Stomach (tissue), 9 donors: ENCODE measurements around the gene TAC4. TPM values are rescaled to one million over a fixed set of nuclear protein-coding genes. Genes with fewer than 3 reads are reported as not detected.

Source experiments
- DNase-seq, 2 donors: peaks; one replicate each; pipeline versions ENCODE4 v3.0.0 to v3.0.0-alpha.2; 2013 to 2019
- H3K27ac ChIP-seq, 5 donors: fragments of 200-600 bp in 4 of 5; sonication (generic) in 4 of 5; one replicate each; pipeline ENCODE4 v1.5.1; 2013 to 2019; ENCODE audit warnings: mild to moderate bottlenecking in 1 of 5, moderate library complexity in 1 of 5
- H3K27me3 ChIP-seq, 3 donors: fragments of 200-600 bp; sonication (generic); one replicate each; pipeline ENCODE4 v1.5.1; 2017 to 2019; ENCODE audit warnings: mixed run types in 1 of 3
- H3K36me3 ChIP-seq, 4 donors: fragments of 200-600 bp; sonication (generic); 1 replicate in 3 of 4; 2 replicates in 1 of 4; pipeline ENCODE4 v1.5.1; 2016 to 2019
- H3K4me1 ChIP-seq, 4 donors: fragments of 200-600 bp; sonication (generic); one replicate each; pipeline ENCODE4 v1.5.1; 2016 to 2019
- H3K4me3 ChIP-seq, 4 donors: fragments of 200-600 bp; sonication (generic) in 3 of 4; one replicate each; pipeline ENCODE4 v1.5.1; 2016 to 2019; ENCODE audit warnings: mild to moderate bottlenecking in 1 of 4
- H3K9me3 ChIP-seq, 4 donors: fragments of 200-600 bp; sonication (generic); one replicate each; pipeline ENCODE4 v1.5.1; 2016 to 2019
- EP300 ChIP-seq: sonication (generic); formaldehyde crosslinking; IDR thresholded peaks from one replicate; pipeline ENCODE4 v1.6.1; 2017; ENCODE audit warnings: antibody characterized with exemption
- POLR2A ChIP-seq, 4 donors: fragments of 450-650 bp; IDR thresholded peaks; one replicate each; pipeline ENCODE4 v1.6.1; 2016; ENCODE audit warnings: antibody characterized with exemption in 4 of 4, control low read depth in 2 of 4, mild to moderate bottlenecking in 1 of 4, moderate library complexity in 1 of 4
- POLR2AphosphoS5 ChIP-seq, 3 donors: sonication (generic); formaldehyde crosslinking; IDR thresholded peaks; one replicate each; pipeline ENCODE4 v1.6.1; 2016; ENCODE audit warnings: antibody characterized with exemption in 3 of 3
- WGBS, 5 donors: extraction: QIAGEN DNeasy Blood & Tissue Kit in 3 of 5; methylation state at CpG; one replicate each; pipeline versions ENCODE4 v1.1.5 to v1.1.7; 2013 to 2018; 5-methylcytosine and 5-hydroxymethylcytosine counted together
- intact Hi-C: fragments of 100-400 bp; cut with DNase I; formaldehyde crosslinking; loops from one replicate; pipeline ENCODE4 v1.15.1; 2023; ENCODE audit warnings: low total_unique reads
- polyA plus RNA-seq, 3 donors: library from polyadenylated mRNA; stranded (reverse); fragments of 200-250 nt; gene quantifications; one replicate each; pipeline ENCODE4 v1.2.3, GENCODE V29; 2013
- total RNA-seq, 5 donors: library from RNA; depleted of rRNA; stranded (reverse); fragments of >200 nt; gene quantifications; one replicate each; pipeline versions ENCODE4 v1.1.0 to v1.2.3, GENCODE V29; 2014 to 2016
- TF ChIP-seq, protein P1 (sequence below), 7 experiments: fragments of 450-650 bp in 4 of 7; fragments of 200-600 bp in 3 of 7; sonication (generic) in 3 of 7; IDR thresholded peaks; one replicate each; pipeline ENCODE4 v1.5.1; 2016 to 2019; ENCODE audit warnings: antibody characterized with exemption in 7 of 7, control low read depth in 2 of 7, mild to moderate bottlenecking in 1 of 7
- donor health status: healthy with polysubstance abuse.
- donor health status: Bipolar disorder and iron deficiency.
- donor health status: healthy.

TAC4 gene
- total and polyA plus RNA-seq, 8 donors = not detected

DNA sequence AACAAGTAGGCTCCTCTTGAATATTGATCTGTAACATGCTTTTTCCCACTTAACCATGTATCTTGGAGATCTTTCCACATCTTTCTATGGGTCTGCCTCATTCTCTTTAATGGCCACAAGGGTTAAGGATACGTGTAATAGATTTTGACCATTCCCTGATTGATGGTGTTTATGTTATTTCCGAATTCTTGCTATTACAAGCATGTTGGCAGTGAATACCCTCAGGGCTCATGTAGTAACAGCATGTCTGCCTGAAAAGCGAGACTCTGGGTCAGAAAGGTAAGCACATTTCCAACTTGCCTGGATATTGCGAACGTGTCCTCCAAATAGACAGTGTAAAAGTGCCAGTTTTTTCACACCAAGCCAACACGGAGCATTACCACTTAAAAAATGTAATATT is 5.0 kb downstream of the TAC4 start:
- TF ChIP-seq POLR2AphosphoS5 (IDR thresholded peaks at IDR 0.05) = no peak
- TF ChIP-seq, protein P1, sequence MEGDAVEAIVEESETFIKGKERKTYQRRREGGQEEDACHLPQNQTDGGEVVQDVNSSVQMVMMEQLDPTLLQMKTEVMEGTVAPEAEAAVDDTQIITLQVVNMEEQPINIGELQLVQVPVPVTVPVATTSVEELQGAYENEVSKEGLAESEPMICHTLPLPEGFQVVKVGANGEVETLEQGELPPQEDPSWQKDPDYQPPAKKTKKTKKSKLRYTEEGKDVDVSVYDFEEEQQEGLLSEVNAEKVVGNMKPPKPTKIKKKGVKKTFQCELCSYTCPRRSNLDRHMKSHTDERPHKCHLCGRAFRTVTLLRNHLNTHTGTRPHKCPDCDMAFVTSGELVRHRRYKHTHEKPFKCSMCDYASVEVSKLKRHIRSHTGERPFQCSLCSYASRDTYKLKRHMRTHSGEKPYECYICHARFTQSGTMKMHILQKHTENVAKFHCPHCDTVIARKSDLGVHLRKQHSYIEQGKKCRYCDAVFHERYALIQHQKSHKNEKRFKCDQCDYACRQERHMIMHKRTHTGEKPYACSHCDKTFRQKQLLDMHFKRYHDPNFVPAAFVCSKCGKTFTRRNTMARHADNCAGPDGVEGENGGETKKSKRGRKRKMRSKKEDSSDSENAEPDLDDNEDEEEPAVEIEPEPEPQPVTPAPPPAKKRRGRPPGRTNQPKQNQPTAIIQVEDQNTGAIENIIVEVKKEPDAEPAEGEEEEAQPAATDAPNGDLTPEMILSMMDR (IDR thresholded peaks at IDR 0.05) = no peak
- no peak for TF ChIP-seq EP300
- no peak for DNase-seq
- Histone ChIP-seq H3K4me1 (peaks cover 0 to 37% (median 16%) of the 10 kb centered on the region in 4 donors), H3K9me3 (no peaks in the 10 kb centered on the region), H3K36me3 (peaks cover 0 to 25% (median 19%) of the 10 kb centered on the region in 4 donors), H3K4me3 (no peak overlapping the region), H3K27me3 (no peaks in the 10 kb centered on the region), H3K27ac (no peak overlapping the region)
- intact Hi-C loops = loop anchor here (10.0 kb wide), 1 partner anchor 48 kb away; no protein-coding TSS in a partner anchor
- WGBS, 5 donors = 68 to 82% (median 79%) methylated on average over 6 of the region's 6 CpGs

DNA sequence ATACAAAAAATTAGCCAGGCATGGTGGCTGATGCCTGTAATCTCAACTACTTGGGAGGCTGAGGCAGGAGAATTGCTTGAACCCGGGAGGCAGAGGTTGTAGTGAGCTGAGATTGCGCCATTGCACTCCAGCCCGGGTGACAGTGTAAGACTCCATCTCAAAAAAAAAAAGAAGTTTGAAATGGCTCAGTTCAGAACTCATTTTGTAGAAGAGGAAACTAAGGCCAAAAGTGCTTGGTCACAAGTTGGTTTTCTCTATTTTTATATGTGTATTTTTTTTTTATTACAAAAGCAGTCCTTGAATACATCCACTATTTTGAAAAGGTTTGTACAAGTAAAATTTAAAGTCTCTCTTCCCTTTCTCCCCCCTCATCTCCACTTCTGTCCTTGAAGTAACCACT is 5.5 kb downstream of the TAC4 start:
- Histone ChIP-seq H3K27ac (no peak overlapping the region), H3K27me3 (no peaks in the 10 kb centered on the region), H3K36me3 (peaks cover 0 to 25% (median 19%) of the 10 kb centered on the region in 4 donors), H3K4me3 (no peak overlapping the region), H3K9me3 (no peaks in the 10 kb centered on the region), H3K4me1 (peaks cover 1 to 39% (median 18%) of the 10 kb centered on the region in 4 donors)
- intact Hi-C loops = loop anchor here (10.0 kb wide), 1 partner anchor 48 kb away; no protein-coding TSS in a partner anchor
- WGBS, 5 donors = 69 to 87% (median 78%) methylated on average over 3 of the region's 3 CpGs
- no peak for DNase-seq
- TF ChIP-seq POLR2A (IDR thresholded peaks at IDR 0.05) (no peak), EP300 (no peak), POLR2AphosphoS5 (IDR thresholded peaks at IDR 0.05) (no peak)
- TF ChIP-seq, protein P1 (IDR thresholded peaks at IDR 0.05) = no peak

DNA sequence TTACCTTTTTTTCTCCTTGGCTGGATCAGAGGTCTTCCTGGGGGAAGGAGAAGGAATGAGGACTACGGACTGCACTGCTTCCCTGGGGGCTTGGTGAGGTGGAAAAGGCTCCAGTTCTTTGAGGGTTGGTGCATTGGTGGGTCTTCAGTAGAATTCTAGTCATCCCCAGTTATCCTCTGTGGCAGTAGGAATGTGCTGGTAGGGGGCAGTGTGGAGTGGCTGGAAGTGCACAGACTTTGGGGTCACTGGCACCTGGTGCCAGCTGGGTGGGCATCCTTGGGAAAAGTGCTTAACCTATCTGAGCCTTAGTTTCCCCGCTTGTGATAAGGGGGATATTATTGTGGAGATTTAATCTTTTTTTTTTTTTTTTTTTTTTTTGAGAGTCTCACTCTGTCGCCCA is 6.3 kb downstream of the TAC4 start:
- Histone ChIP-seq H3K4me3 (no peak overlapping the region), H3K4me1 (peaks cover 9 to 42% (median 23%) of the 10 kb centered on the region in 4 donors), H3K9me3 (no peaks in the 10 kb centered on the region), H3K36me3 (peaks cover 0 to 20% (median 15%) of the 10 kb centered on the region in 4 donors), H3K27ac (no peak overlapping the region), H3K27me3 (no peaks in the 10 kb centered on the region)
- intact Hi-C loops = loop anchor here (10.0 kb wide), 1 partner anchor 47 kb away; no protein-coding TSS in a partner anchor
- 83 to 99% (median 95%) methylated on average over 2 to 3 of the region's 3 CpGs for WGBS, 5 donors
- no peak for DNase-seq
- no peak for TF ChIP-seq EP300
- TF ChIP-seq POLR2AphosphoS5 (IDR thresholded peaks at IDR 0.05) = no peak
- TF ChIP-seq, protein P1 (IDR thresholded peaks at IDR 0.05) = no peak
- no peak for TF ChIP-seq POLR2A (IDR thresholded peaks at IDR 0.05)

DNA sequence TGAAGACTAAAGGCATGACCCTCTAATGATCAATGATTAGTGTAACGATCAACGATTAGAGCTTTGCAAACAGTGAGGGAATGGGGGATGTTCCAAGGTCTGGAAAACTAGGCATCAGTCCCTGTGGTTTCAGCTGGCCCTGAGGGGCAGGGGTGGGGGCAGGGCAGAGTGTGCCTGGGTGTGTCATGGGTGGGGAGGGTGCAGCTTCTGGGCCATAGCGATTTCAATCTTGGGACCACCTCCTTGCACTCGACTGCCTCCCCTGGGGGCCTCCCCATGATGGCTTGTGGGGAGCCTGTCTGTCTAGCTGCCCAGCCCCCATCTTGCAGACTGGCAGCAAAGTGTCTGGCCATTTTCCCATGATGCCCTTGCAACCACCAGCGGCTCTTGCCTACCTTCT is 8.4 kb downstream of the TAC4 start:
- 45 to 77% (median 54%) methylated on average over 4 to 5 of the region's 5 CpGs for WGBS, 5 donors
- Histone ChIP-seq H3K27me3 (no peaks in the 10 kb centered on the region), H3K9me3 (no peaks in the 10 kb centered on the region), H3K4me1 (peaks cover 14 to 37% (median 28%) of the 10 kb centered on the region in 4 donors), H3K27ac (no peak overlapping the region), H3K36me3 (peaks cover 0 to 28% (median 18%) of the 10 kb centered on the region in 4 donors), H3K4me3 (no peak overlapping the region)
- TF ChIP-seq, protein P1 (IDR thresholded peaks at IDR 0.05) = no peak
- TF ChIP-seq POLR2A (IDR thresholded peaks at IDR 0.05) (no peak), POLR2AphosphoS5 (IDR thresholded peaks at IDR 0.05) (no peak), EP300 (no peak)
- DNase-seq = no peak
- intact Hi-C loops = no loop called here
